ENCODE data around the gene OVAAL.

GRCh38 chr1:180560868-180561600, 2.3 kb downstream of the OVAAL start:
- TF ChIP-seq CTCF (conservative IDR thresholded peaks at IDR 0.05 in 1 of 2, IDR thresholded peaks at IDR 0.05 in 1 of 2; ENCODE audit: low read depth in 1 of 2, low read length in 2 of 2) (no peak), EZH2 (IDR thresholded peaks at IDR 0.05; ENCODE audit: low read length, missing control alignments) (no peak)

Measured in fibroblast of lung (primary cell).